ENCODE data around the gene SOD3.

DNA sequence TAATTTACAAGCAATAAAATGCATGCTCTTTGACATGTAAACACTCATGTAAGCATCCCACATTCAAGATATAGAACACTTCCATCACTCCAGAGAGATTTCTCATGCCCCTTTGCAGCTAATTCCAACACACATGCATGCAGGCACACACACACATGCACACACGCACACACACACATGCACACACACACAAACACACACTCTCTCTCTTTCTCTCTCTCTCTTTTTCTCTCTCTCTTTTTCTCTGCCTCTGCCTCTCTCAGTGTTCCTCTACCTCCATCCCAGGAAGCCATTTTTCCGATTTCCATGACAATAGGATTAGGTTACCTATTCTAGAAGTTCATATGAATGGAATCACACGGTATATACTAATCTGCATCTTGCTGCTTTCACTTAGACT is 11.9 kb upstream of the SOD3 start:
- TF ChIP-seq SUZ12 (IDR thresholded peaks at IDR 0.05; ENCODE audit: extremely low read depth, insufficient read depth, insufficient read length) (no peak), YY1 (IDR thresholded peaks at IDR 0.05; ENCODE audit: insufficient read depth, insufficient read length) (no peak), ZNF274 (IDR thresholded peaks at IDR 0.05; ENCODE audit: low read depth, low read length) (no peak)

Measured in NT2/D1 (cell line).